ENCODE measurements around the gene RFLNA.

GRCh38 chr12:124309231-124309630 lies 14.3 kb downstream of the RFLNA start:
- TF ChIP-seq CTCF (optimal IDR thresholded peaks at IDR 0.05 in 1 of 3, IDR thresholded peaks at IDR 0.05 in 1 of 3, conservative IDR thresholded peaks at IDR 0.05 in 1 of 3; ENCODE audit: extremely low read depth in 1 of 3, insufficient read depth in 2 of 3, low read length in 3 of 3) (no peak), EZH2 (IDR thresholded peaks at IDR 0.05; ENCODE audit: low read length) (no peak)
